ENCODE results near the gene AMOT. TPM values are rescaled to one million over a fixed set of nuclear protein-coding genes. Genes with fewer than 3 reads are reported as not detected.

The AMOT gene
- total RNA-seq, 4 donors from 2014 or later, result 6.8 to 32.3 (median 10.0) TPM

GRCh38 chrX:112774651-112775293, 65.9 kb downstream of the AMOT start:
- Histone ChIP-seq H3K4me3 (no peak overlapping the region), H3K4me1 (no peaks in the 10 kb centered on the region), H3K27me3 (no peaks in the 10 kb centered on the region), H3K36me3 (peaks cover 0 to 28% of the 10 kb centered on the region in 2 donors), H3K9me3 (no peaks in the 10 kb centered on the region), H3K27ac (no peak overlapping the region)
- WGBS, 2 donors (ENCODE audit: low coverage in 1 of 2), result 40 to 63% methylated on average over 3 to 9 of the region's 10 CpGs
- ATAC-seq, result no peak
- no peak for TF ChIP-seq POLR2A (IDR thresholded peaks at IDR 0.05)
- TF ChIP-seq EP300 (IDR thresholded peaks at IDR 0.05), result no peak
- TF ChIP-seq CTCF (IDR thresholded peaks at IDR 0.05), result no peak
- TF ChIP-seq POLR2AphosphoS5 (IDR thresholded peaks at IDR 0.05), result no peak

GRCh38 chrX:112774142-112774541, 66.5 kb downstream of the AMOT start:
- Histone ChIP-seq H3K4me1 (no peaks in the 10 kb centered on the region), H3K36me3 (peaks cover 0 to 22% of the 10 kb centered on the region in 2 donors), H3K27ac (no peak overlapping the region), H3K4me3 (no peak overlapping the region), H3K27me3 (no peaks in the 10 kb centered on the region), H3K9me3 (no peaks in the 10 kb centered on the region)
- ATAC-seq, result no peak
- 58 to 63% methylated on average over 2 to 3 of the region's 4 CpGs for WGBS, 2 donors (ENCODE audit: low coverage in 1 of 2)
- TF ChIP-seq POLR2A (IDR thresholded peaks at IDR 0.05), result no peak
- TF ChIP-seq POLR2AphosphoS5 (IDR thresholded peaks at IDR 0.05), result no peak
- TF ChIP-seq EP300 (IDR thresholded peaks at IDR 0.05), result no peak
- no peak for TF ChIP-seq CTCF (IDR thresholded peaks at IDR 0.05)

GRCh38 chrX:112769034-112769433, 71.6 kb downstream of the AMOT start:
- no peaks in the 10 kb centered on the region for H3K4me1 ChIP-seq
- TF ChIP-seq EP300 (IDR thresholded peaks at IDR 0.05) (no peak), POLR2A (IDR thresholded peaks at IDR 0.05) (no peak), CTCF (IDR thresholded peaks at IDR 0.05) (no peak), POLR2AphosphoS5 (IDR thresholded peaks at IDR 0.05) (no peak)
- 56 to 67% methylated on average over 1 to 2 of the region's 3 CpGs for WGBS, 2 donors (ENCODE audit: low coverage in 1 of 2)
- H3K27me3 ChIP-seq, result no peaks in the 10 kb centered on the region
- H3K4me3 ChIP-seq, result no peak overlapping the region
- H3K27ac ChIP-seq, result no peak overlapping the region
- ATAC-seq, result no peak
- no peaks in the 10 kb centered on the region for H3K36me3 ChIP-seq
- H3K9me3 ChIP-seq, result no peaks in the 10 kb centered on the region

GRCh38 chrX:112768563-112768962, 72.1 kb downstream of the AMOT start:
- no peak for ATAC-seq
- 88% methylated on average over 1 of the region's 2 CpGs; no CpG with 5 or more reads in 1 of the 2 donors for WGBS, 2 donors (ENCODE audit: low coverage in 1 of 2)

More at GRCh38 chrX:112768563-112768962, 72.1 kb downstream of the AMOT start:
- H3K4me1 ChIP-seq, result no peaks in the 10 kb centered on the region
- no peak for TF ChIP-seq POLR2AphosphoS5 (IDR thresholded peaks at IDR 0.05)
- no peak for TF ChIP-seq CTCF (IDR thresholded peaks at IDR 0.05)
- no peak for TF ChIP-seq POLR2A (IDR thresholded peaks at IDR 0.05)
- no peak for TF ChIP-seq EP300 (IDR thresholded peaks at IDR 0.05)
- no peaks in the 10 kb centered on the region for H3K9me3 ChIP-seq
- H3K4me3 ChIP-seq, result no peak overlapping the region
- H3K27me3 ChIP-seq, result no peaks in the 10 kb centered on the region
- H3K27ac ChIP-seq, result no peak overlapping the region
- H3K36me3 ChIP-seq, result no peaks in the 10 kb centered on the region
